Effector memory CD4-positive, alpha-beta T cell (primary cell): ENCODE measurements around the gene EXOC8.
A peak's percentile ranks its signal among the peaks of the same experiment; 100 is the strongest.

Source experiments
- DNase-seq, 3 donors: peaks; one replicate each; pipeline ENCODE4 v3.0.0-alpha.2; 2020
- H3K27ac ChIP-seq: 2 replicates; pipeline ENCODE4 v1.7.0; 2013; ENCODE audit warnings: mild to moderate bottlenecking, low read length, moderate library complexity; ENCODE audit not compliant: insufficient read depth, poor library complexity, severe bottlenecking
- H3K27me3 ChIP-seq: replicated peaks from 2 replicates; pipeline ENCODE4 v1.7.0; 2013; ENCODE audit warnings: mild to moderate bottlenecking, low read length; ENCODE audit not compliant: insufficient read depth, control insufficient read depth, poor library complexity, severe bottlenecking
- H3K36me3 ChIP-seq: 2 replicates; pipeline ENCODE4 v1.7.0; 2013; ENCODE audit warnings: mild to moderate bottlenecking, low read length, moderate library complexity; ENCODE audit not compliant: control insufficient read depth, insufficient read depth
- H3K4me1 ChIP-seq: 2 replicates; pipeline ENCODE4 v1.7.0; 2013; ENCODE audit warnings: low read length, mild to moderate bottlenecking; ENCODE audit not compliant: control insufficient read depth, insufficient read depth, poor library complexity, severe bottlenecking
- H3K4me3 ChIP-seq: 2 replicates; pipeline ENCODE4 v1.7.0; 2013; ENCODE audit warnings: low read length, low read depth, mild to moderate bottlenecking; ENCODE audit not compliant: insufficient read depth, poor library complexity, severe bottlenecking
- H3K9me3 ChIP-seq: 2 replicates; pipeline ENCODE4 v1.7.0; 2013; ENCODE audit warnings: mild to moderate bottlenecking, low read length, moderate library complexity; ENCODE audit not compliant: control insufficient read depth
- total RNA-seq, 3 donors: gene quantifications; one replicate each; lab custom pipeline; 2026; lab: John Stamatoyannopoulos, UW

EXOC8 gene
- total RNA-seq = 77.8 to 111 (median 102) reads per million in 3 donors

- H3K4me3 ChIP-seq = peak within 1 kb of the TSS; percentile 86
- H3K4me1 ChIP-seq = peaks cover 28% of the 10 kb centered on the region
- H3K27ac ChIP-seq = peak within 1 kb of the TSS; percentile 91
- peak; percentile 97 for DNase-seq
- H3K9me3 ChIP-seq = no peaks in the 10 kb centered on the region
- no peaks in the 10 kb centered on the region for H3K36me3 ChIP-seq
- H3K27me3 ChIP-seq = no peaks in the 10 kb centered on the region
Measured at GRCh38 chr1:231337472-231338269, at the start of gene EXOC8. EXOC8 (minus strand) TSS chr1:231337852; CDS start chr1:231337745, 107 bp downstream.

- no peak overlapping the region for H3K27ac ChIP-seq
- H3K4me3 ChIP-seq = no peak overlapping the region
- DNase-seq = no peak
- no peaks in the 10 kb centered on the region for H3K27me3 ChIP-seq
- no peaks in the 10 kb centered on the region for H3K4me1 ChIP-seq
- H3K9me3 ChIP-seq = no peaks in the 10 kb centered on the region
- no peaks in the 10 kb centered on the region for H3K36me3 ChIP-seq
Measured at GRCh38 chr1:231386466-231386865, 48.8 kb upstream of the EXOC8 start.

GRCh38 chr1:231385416-231385748 lies 47.7 kb upstream of the EXOC8 start:
- DNase-seq = no peak
- H3K4me1 ChIP-seq = peaks cover 2% of the 10 kb centered on the region
- H3K27me3 ChIP-seq = no peaks in the 10 kb centered on the region
- no peak overlapping the region for H3K4me3 ChIP-seq
- H3K9me3 ChIP-seq = no peaks in the 10 kb centered on the region
- H3K27ac ChIP-seq = no peak overlapping the region
- no peaks in the 10 kb centered on the region for H3K36me3 ChIP-seq

- DNase-seq = no peak
- no peak overlapping the region for H3K4me3 ChIP-seq
- no peaks in the 10 kb centered on the region for H3K27me3 ChIP-seq
Measured at GRCh38 chr1:231384696-231385415, 47.2 kb upstream of the EXOC8 start.

GRCh38 chr1:231383159-231383860 lies 45.7 kb upstream of the EXOC8 start:
- Histone ChIP-seq H3K27me3 (no peaks in the 10 kb centered on the region), H3K4me3 (no peak overlapping the region), H3K36me3 (no peaks in the 10 kb centered on the region), H3K27ac (no peak overlapping the region), H3K4me1 (peaks cover 2% of the 10 kb centered on the region), H3K9me3 (no peaks in the 10 kb centered on the region)
- DNase-seq = no peak

More at GRCh38 chr1:231384696-231385415, 47.2 kb upstream of the EXOC8 start:
- Histone ChIP-seq H3K27ac (no peak overlapping the region), H3K4me1 (peaks cover 2% of the 10 kb centered on the region), H3K9me3 (no peaks in the 10 kb centered on the region), H3K36me3 (no peaks in the 10 kb centered on the region)

GRCh38 chr1:231382426-231382825 lies 44.8 kb upstream of the EXOC8 start:
- Histone ChIP-seq H3K4me3 (no peak overlapping the region), H3K4me1 (peaks cover 8% of the 10 kb centered on the region), H3K36me3 (no peaks in the 10 kb centered on the region), H3K9me3 (no peaks in the 10 kb centered on the region), H3K27me3 (no peaks in the 10 kb centered on the region), H3K27ac (no peak overlapping the region)
- DNase-seq = no peak

GRCh38 chr1:231381729-231382128 lies 44.1 kb upstream of the EXOC8 start:
- no peak for DNase-seq
- Histone ChIP-seq H3K27ac (no peak overlapping the region), H3K4me3 (no peak overlapping the region), H3K4me1 (peaks cover 8% of the 10 kb centered on the region), H3K36me3 (no peaks in the 10 kb centered on the region), H3K27me3 (no peaks in the 10 kb centered on the region), H3K9me3 (no peaks in the 10 kb centered on the region)

- DNase-seq = no peak
- Histone ChIP-seq H3K9me3 (no peaks in the 10 kb centered on the region), H3K4me1 (peaks cover 8% of the 10 kb centered on the region), H3K27ac (no peak overlapping the region), H3K27me3 (no peaks in the 10 kb centered on the region), H3K4me3 (no peak overlapping the region), H3K36me3 (no peaks in the 10 kb centered on the region)
Measured at GRCh38 chr1:231376875-231377549, 39.4 kb upstream of the EXOC8 start.

GRCh38 chr1:231376101-231376500 lies 38.4 kb upstream of the EXOC8 start:
- no peak for DNase-seq
- H3K36me3 ChIP-seq = no peaks in the 10 kb centered on the region

More at GRCh38 chr1:231376101-231376500, 38.4 kb upstream of the EXOC8 start:
- Histone ChIP-seq H3K4me3 (no peak overlapping the region), H3K4me1 (peaks cover 8% of the 10 kb centered on the region), H3K27me3 (no peaks in the 10 kb centered on the region), H3K27ac (no peak overlapping the region), H3K9me3 (no peaks in the 10 kb centered on the region)
